IgD-negative memory B cell (primary cell): Measurements from ENCODE around the gene KLHL3. TPM values are rescaled to one million over a fixed set of nuclear protein-coding genes. Genes with fewer than 3 reads are reported as not detected.

Experiments used
- H3K27ac Mint-ChIP-seq, 3 donors: one replicate each; pipeline ENCODE4 v1.8.0; 2020 to 2022; ENCODE audit warnings: mild to moderate bottlenecking in 3 of 3, mixed read lengths in 3 of 3, moderate library complexity in 1 of 3
- H3K27me3 Mint-ChIP-seq: one replicate; pipeline ENCODE4 v1.8.0; 2021; ENCODE audit warnings: mixed read lengths
- H3K36me3 Mint-ChIP-seq: one replicate; pipeline ENCODE4 v1.8.0; 2020; ENCODE audit warnings: mild to moderate bottlenecking, mixed read lengths
- H3K4me1 Mint-ChIP-seq, 3 donors: one replicate each; pipeline ENCODE4 v1.8.0; 2020 to 2022; ENCODE audit warnings: mixed read lengths in 3 of 3, mild to moderate bottlenecking in 1 of 3
- H3K4me3 Mint-ChIP-seq, 4 donors: one replicate each; pipeline ENCODE4 v1.8.0; 2020 to 2022; ENCODE audit warnings: mild to moderate bottlenecking in 4 of 4, mixed read lengths in 4 of 4, moderate library complexity in 3 of 4
- H3K9me3 Mint-ChIP-seq, 3 donors: one replicate each; pipeline ENCODE4 v1.8.0; 2020 to 2021; ENCODE audit warnings: mixed read lengths in 3 of 3, mild to moderate bottlenecking in 1 of 3
- polyA plus RNA-seq: library from polyadenylated mRNA; unstranded; fragments of 300-500 nt; fragmentation: Illumina TruSeq; gene quantifications from one replicate; pipeline ENCODE4 v1.2.3, GENCODE V29; 2021

The KLHL3 gene
- polyA plus RNA-seq, 1 donor from 2014 or later, result 0.86 TPM

DNA sequence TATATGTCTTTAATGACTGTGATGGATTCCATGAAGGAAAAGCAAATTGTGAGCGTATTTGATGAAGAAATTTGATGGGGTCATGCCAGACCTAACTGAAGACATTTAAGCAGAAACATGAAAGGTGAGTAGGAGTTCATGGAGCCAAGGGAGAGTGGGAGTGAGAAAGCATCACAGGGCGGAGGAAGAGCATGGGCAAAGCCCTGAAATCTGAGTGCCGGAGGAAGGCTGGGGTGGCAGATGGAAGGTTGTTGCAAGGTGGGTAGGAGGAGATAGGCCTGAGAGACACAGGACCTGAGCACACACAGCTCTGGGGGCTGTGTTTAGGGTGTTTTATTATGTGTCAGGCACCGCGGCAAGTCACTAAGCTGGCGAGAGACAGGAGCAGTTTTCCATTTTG, 136.4 kb downstream of the KLHL3 start:
- H3K9me3 Mint-ChIP-seq, result no peaks in the 10 kb centered on the region
- H3K4me3 Mint-ChIP-seq, result no peak overlapping the region
- peak overlapping the region in 1 of 3 donors; percentile 7 for H3K27ac Mint-ChIP-seq
- H3K36me3 Mint-ChIP-seq, result no peaks in the 10 kb centered on the region
- H3K4me1 Mint-ChIP-seq, result no peaks in the 10 kb centered on the region
- peaks cover 16% of the 10 kb centered on the region for H3K27me3 Mint-ChIP-seq

GRCh38 chr5:137598399-137598798, 137.5 kb downstream of the KLHL3 start:
- H3K4me3 Mint-ChIP-seq, result no peak overlapping the region
- H3K4me1 Mint-ChIP-seq, result no peaks in the 10 kb centered on the region
- H3K27me3 Mint-ChIP-seq, result peaks cover 16% of the 10 kb centered on the region
- no peaks in the 10 kb centered on the region for H3K9me3 Mint-ChIP-seq
- H3K36me3 Mint-ChIP-seq, result no peaks in the 10 kb centered on the region
- no peak overlapping the region for H3K27ac Mint-ChIP-seq

GRCh38 chr5:137596941-137597340, 138.9 kb downstream of the KLHL3 start:
- no peak overlapping the region for H3K4me3 Mint-ChIP-seq
- H3K4me1 Mint-ChIP-seq, result no peaks in the 10 kb centered on the region
- no peak overlapping the region for H3K27ac Mint-ChIP-seq
- H3K36me3 Mint-ChIP-seq, result no peaks in the 10 kb centered on the region
- H3K27me3 Mint-ChIP-seq, result peaks cover 16% of the 10 kb centered on the region
- peaks cover 0 to 5% (median 4%) of the 10 kb centered on the region in 3 donors for H3K9me3 Mint-ChIP-seq

- Mint-ChIP-seq H3K36me3 (no peaks in the 10 kb centered on the region), H3K4me3 (peak overlapping the region in 1 of 4 donors; percentile 44), H3K9me3 (peaks cover 2 to 11% (median 4%) of the 10 kb centered on the region in 3 donors), H3K4me1 (no peaks in the 10 kb centered on the region), H3K27me3 (peaks cover 16% of the 10 kb centered on the region), H3K27ac (no peak overlapping the region)
These were observed 140.4 kb downstream of the KLHL3 start for GRCh38 chr5:137595396-137596079.

DNA sequence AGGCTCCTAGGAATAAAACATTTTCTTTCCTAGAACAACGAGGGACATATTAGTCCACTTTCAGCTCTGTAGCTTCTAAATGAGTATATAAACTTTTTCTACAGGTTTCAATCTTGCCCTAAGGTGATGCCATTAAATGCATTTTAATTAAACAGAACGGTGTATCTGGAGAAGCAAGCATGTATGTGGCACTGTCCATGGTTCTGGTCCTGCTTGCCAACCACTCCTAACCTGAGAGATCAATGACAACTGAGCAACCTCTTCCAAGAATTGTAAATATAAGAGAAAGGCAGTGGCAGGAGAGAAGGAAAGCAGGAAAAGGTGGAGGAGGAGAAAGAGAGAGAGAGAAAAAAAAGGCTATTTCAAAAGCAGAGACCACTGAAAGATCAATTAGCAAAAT, 141.2 kb downstream of the KLHL3 start:
- no peak overlapping the region for H3K4me3 Mint-ChIP-seq
- H3K9me3 Mint-ChIP-seq, result peaks cover 2 to 11% (median 4%) of the 10 kb centered on the region in 3 donors
- H3K36me3 Mint-ChIP-seq, result no peaks in the 10 kb centered on the region
- peaks cover 19% of the 10 kb centered on the region for H3K27me3 Mint-ChIP-seq
- no peak overlapping the region for H3K27ac Mint-ChIP-seq
- no peaks in the 10 kb centered on the region for H3K4me1 Mint-ChIP-seq

DNA sequence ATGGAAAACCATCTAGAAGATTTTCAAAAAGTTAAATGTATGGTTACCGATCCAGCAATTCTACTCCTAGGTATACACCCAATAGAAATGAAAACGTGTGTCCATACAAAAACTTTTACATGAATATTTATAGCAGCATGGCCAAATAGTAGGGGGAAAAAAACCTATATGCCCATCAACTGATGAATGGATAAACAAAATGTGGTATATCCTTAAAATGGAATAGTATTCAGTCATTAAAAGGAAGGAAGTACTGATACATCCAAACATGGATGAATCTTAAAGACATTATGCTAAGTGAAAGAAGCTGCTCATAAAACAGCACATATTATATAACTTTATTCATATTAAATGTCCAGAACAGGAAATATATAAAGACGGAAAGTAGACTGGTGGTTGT, 143.6 kb downstream of the KLHL3 start:
- H3K36me3 Mint-ChIP-seq, result no peaks in the 10 kb centered on the region
- no peak overlapping the region for H3K27ac Mint-ChIP-seq
- no peak overlapping the region for H3K4me3 Mint-ChIP-seq
- peaks cover 10% of the 10 kb centered on the region for H3K27me3 Mint-ChIP-seq
- peaks cover 2 to 13% (median 4%) of the 10 kb centered on the region in 3 donors for H3K9me3 Mint-ChIP-seq
- peaks cover 0 to 1% (median 0%) of the 10 kb centered on the region in 3 donors for H3K4me1 Mint-ChIP-seq

DNA sequence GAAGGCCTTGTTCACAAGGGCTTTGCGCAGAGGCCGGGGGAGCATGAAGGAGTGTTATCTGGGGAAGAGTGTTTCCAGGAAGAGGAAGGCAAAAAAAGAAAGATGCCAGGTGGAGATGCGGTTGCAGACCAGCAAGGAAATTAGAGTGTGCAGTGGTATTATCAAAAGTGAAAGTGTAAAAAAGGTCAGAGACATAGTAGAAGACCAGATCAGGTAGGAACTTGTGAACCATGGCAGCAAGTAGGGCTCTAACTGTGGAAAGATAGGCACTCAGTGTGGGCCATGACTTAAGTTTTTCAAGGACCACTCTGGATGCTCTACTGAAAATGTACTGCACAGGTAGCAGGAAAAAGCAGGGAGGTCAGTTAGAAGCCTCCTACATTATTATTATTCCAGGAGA, 146.7 kb downstream of the KLHL3 start:
- peaks cover 8% of the 10 kb centered on the region for H3K27me3 Mint-ChIP-seq
- no peaks in the 10 kb centered on the region for H3K36me3 Mint-ChIP-seq
- H3K4me1 Mint-ChIP-seq, result peaks cover 0 to 1% (median 0%) of the 10 kb centered on the region in 3 donors
- no peak overlapping the region for H3K4me3 Mint-ChIP-seq
- H3K27ac Mint-ChIP-seq, result no peak overlapping the region
- peaks cover 2 to 15% (median 7%) of the 10 kb centered on the region in 3 donors for H3K9me3 Mint-ChIP-seq

GRCh38 chr5:137587919-137588318, 148.0 kb downstream of the KLHL3 start:
- H3K4me3 Mint-ChIP-seq, result no peak overlapping the region
- peaks cover 11% of the 10 kb centered on the region for H3K27me3 Mint-ChIP-seq
- no peaks in the 10 kb centered on the region for H3K36me3 Mint-ChIP-seq
- H3K4me1 Mint-ChIP-seq, result peaks cover 0 to 1% (median 0%) of the 10 kb centered on the region in 3 donors
- peaks cover 2 to 14% (median 7%) of the 10 kb centered on the region in 3 donors for H3K9me3 Mint-ChIP-seq
- no peak overlapping the region for H3K27ac Mint-ChIP-seq

GRCh38 chr5:137584262-137584661, 151.6 kb downstream of the KLHL3 start:
- Mint-ChIP-seq H3K4me1 (peaks cover 0 to 1% (median 0%) of the 10 kb centered on the region in 3 donors), H3K4me3 (no peak overlapping the region), H3K9me3 (peaks cover 0 to 4% (median 3%) of the 10 kb centered on the region in 3 donors), H3K36me3 (no peaks in the 10 kb centered on the region), H3K27ac (no peak overlapping the region), H3K27me3 (peaks cover 15% of the 10 kb centered on the region)

DNA sequence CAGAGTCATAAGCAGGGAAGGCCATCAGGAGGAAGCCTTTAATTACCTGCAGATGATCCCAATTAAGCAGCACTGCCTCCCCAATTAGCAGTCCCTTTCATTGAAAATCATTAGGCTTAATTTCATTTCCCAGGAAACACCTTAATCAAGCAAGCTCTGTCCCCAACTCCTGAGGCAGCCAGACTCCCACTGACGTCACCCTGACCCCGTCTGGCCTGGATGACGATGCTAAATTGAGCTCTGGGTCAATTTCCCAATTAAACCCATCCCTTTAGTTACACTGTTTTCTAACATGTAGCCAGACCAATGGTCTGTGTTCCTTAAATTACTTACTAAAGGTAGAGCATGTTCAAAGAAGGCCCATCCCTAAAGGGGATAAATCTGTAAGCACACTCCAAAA, 152.8 kb downstream of the KLHL3 start:
- H3K9me3 Mint-ChIP-seq, result peaks cover 0 to 4% (median 3%) of the 10 kb centered on the region in 3 donors
- no peaks in the 10 kb centered on the region for H3K4me1 Mint-ChIP-seq
- H3K36me3 Mint-ChIP-seq, result no peaks in the 10 kb centered on the region
- no peak overlapping the region for H3K27ac Mint-ChIP-seq
- H3K4me3 Mint-ChIP-seq, result no peak overlapping the region
- H3K27me3 Mint-ChIP-seq, result peaks cover 18% of the 10 kb centered on the region

- no peaks in the 10 kb centered on the region for H3K4me1 Mint-ChIP-seq
- H3K27ac Mint-ChIP-seq, result no peak overlapping the region
- H3K27me3 Mint-ChIP-seq, result peaks cover 18% of the 10 kb centered on the region
- no peaks in the 10 kb centered on the region for H3K36me3 Mint-ChIP-seq
- no peak overlapping the region for H3K4me3 Mint-ChIP-seq
- peaks cover 0 to 3% (median under 1%) of the 10 kb centered on the region in 3 donors for H3K9me3 Mint-ChIP-seq
These were observed 153.7 kb downstream of the KLHL3 start for GRCh38 chr5:137582218-137582617.

- Mint-ChIP-seq H3K27me3 (peaks cover 18% of the 10 kb centered on the region), H3K9me3 (peaks cover 0 to 3% (median 0%) of the 10 kb centered on the region in 3 donors), H3K27ac (no peak overlapping the region), H3K4me3 (no peak overlapping the region), H3K4me1 (no peaks in the 10 kb centered on the region), H3K36me3 (no peaks in the 10 kb centered on the region)
These were observed 154.1 kb downstream of the KLHL3 start for GRCh38 chr5:137581776-137582175.

DNA sequence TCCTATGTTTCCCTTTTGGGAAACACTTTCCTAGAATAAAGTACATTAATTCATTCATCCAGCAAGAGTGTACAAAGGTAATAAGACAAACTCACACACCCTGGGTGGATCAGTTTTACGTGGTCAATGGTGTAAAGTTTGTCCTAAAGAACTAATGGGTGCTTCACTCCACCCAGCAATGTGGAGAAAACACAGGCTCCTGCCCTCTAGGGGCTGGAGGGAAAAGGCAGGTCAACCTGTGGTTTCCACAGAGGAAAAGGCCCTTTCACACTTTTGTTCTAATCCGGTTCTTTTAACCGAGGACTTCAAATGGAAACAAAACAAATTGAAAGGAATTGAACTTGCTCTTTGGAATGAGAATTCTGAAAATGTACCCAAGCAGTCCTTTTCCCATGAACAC, 155.9 kb downstream of the KLHL3 start:
- H3K4me1 Mint-ChIP-seq, result no peaks in the 10 kb centered on the region
- H3K9me3 Mint-ChIP-seq, result no peaks in the 10 kb centered on the region
- H3K27me3 Mint-ChIP-seq, result peaks cover 24% of the 10 kb centered on the region
- no peak overlapping the region for H3K27ac Mint-ChIP-seq
- H3K4me3 Mint-ChIP-seq, result no peak overlapping the region
- H3K36me3 Mint-ChIP-seq, result no peaks in the 10 kb centered on the region

DNA sequence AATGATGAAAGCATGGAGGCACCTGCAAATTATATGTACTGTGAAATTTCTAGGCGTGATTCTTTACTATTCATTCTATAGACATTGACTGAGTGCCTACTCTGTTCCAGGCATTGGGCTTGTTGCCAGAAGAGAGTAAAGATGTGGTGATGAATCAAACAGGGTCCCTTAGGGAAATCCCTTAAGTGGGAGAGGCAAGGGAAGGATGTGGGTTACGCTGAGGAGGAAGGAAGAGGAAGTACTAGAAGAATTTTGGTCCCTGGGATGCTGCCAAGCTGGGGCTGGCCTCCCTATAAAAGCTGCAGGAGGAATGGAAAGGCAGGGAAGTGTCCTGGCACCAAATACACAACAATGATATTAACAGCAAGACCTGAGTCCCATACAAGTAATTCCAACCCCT, 160.0 kb downstream of the KLHL3 start:
- Mint-ChIP-seq H3K4me3 (no peak overlapping the region), H3K36me3 (no peaks in the 10 kb centered on the region), H3K4me1 (no peaks in the 10 kb centered on the region), H3K27me3 (peaks cover 12% of the 10 kb centered on the region), H3K9me3 (peaks cover 0 to 2% (median 1%) of the 10 kb centered on the region in 3 donors), H3K27ac (no peak overlapping the region)

DNA sequence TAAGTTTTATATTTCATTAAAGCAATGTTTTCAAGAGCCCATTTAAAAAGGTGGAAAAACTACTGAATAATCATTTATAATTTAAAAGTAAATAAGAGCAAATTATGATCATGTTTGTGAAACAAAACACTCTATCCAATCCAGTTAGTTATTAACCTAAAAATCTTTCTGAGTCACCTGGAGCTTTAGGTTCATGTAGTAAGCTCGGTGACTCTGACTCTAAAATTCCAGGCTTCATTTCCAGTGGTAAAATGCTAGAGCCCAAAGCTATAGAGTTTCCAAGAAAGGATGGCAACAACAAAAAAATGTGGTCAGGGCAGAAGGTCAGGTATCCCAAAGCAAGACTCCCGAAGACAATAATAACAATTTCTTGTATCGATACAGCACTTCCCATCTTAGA, 160.7 kb downstream of the KLHL3 start:
- Mint-ChIP-seq H3K27ac (no peak overlapping the region), H3K9me3 (peaks cover 0 to 2% (median 1%) of the 10 kb centered on the region in 3 donors), H3K4me1 (peaks cover 0 to 1% (median 0%) of the 10 kb centered on the region in 3 donors), H3K4me3 (no peak overlapping the region), H3K27me3 (peaks cover 13% of the 10 kb centered on the region), H3K36me3 (no peaks in the 10 kb centered on the region)

DNA sequence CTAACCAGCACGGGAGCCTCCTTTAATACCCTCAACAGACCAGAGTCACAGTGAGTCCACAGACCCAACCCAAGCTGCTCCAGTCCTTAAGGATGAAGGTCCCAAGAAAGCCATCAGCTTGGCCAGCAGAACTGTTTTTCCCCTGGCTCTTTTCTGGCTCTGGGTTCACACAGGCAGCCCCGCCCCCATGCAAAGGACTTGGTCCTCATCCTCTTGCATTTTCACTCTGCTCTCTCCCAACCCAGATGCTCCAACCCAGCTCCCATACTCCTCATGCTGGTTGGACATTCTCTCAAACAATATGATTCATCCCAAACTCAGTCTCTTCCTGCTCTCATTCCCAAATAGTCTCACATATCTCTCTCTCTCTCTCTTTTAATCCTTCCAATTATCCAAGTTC, 162.5 kb downstream of the KLHL3 start:
- no peaks in the 10 kb centered on the region for H3K36me3 Mint-ChIP-seq

More for the DNA sequence above, 162.5 kb downstream of the KLHL3 start:
- peaks cover 0 to 1% (median 0%) of the 10 kb centered on the region in 3 donors for H3K4me1 Mint-ChIP-seq
- peaks cover 0 to 2% (median 1%) of the 10 kb centered on the region in 3 donors for H3K9me3 Mint-ChIP-seq
- H3K27me3 Mint-ChIP-seq, result peaks cover 20% of the 10 kb centered on the region
- H3K4me3 Mint-ChIP-seq, result no peak overlapping the region
- no peak overlapping the region for H3K27ac Mint-ChIP-seq
